Coronary artery (tissue), 2 donors: ENCODE results near the gene PDXP.
A peak's percentile ranks its signal among the peaks of the same experiment; 100 is the strongest.

Experiments
- DNase-seq: peaks from one replicate; pipeline ENCODE4 v3.0.0-alpha.2; 2017; ENCODE audit warnings: low spot score
- H3K27ac ChIP-seq, 2 donors: fragments of 200-600 bp; sonication (generic); one replicate each; pipeline ENCODE4 v1.5.1; 2016 to 2019
- H3K4me3 ChIP-seq: fragments of 200-600 bp; sonication (generic); 2 replicates; pipeline ENCODE4 v1.5.1; 2016; ENCODE audit warnings: mild to moderate bottlenecking, moderate library complexity
- CTCF ChIP-seq: fragments of 200-600 bp; sonication (generic); IDR thresholded peaks from one replicate; pipeline ENCODE4 v1.5.1; 2019; ENCODE audit warnings: antibody characterized with exemption

The PDXP gene

DNA sequence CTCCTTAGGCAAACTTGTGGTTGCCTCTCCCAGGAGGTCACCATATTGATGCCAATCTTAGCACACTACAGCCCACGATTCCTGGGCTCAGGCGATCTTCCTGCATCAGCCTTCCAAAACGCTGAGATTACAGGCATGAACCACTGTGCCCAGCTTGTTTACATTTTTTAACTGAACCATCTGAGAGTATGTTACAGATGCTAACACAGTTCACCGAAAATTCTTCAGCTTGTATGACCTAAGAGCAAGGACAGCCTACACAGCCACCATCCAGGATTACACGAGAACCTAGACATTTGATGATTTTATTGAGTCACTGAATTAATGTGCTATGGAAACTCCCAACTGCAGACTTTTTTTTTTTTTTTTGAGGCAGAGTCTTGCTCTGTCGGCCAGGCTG lies 11.1 kb downstream of the PDXP start:
- H3K4me3 ChIP-seq: no peak overlapping the region
- no peak for TF ChIP-seq CTCF

GRCh38 chr22:37672206-37672919 lies 13.8 kb downstream of the PDXP start:
- Histone ChIP-seq H3K27ac (peak overlapping the region in 1 of 2 donors; percentile 71), H3K4me3 (no peak overlapping the region)
- no peak for DNase-seq
- TF ChIP-seq CTCF: no peak

More for the DNA sequence above, 11.1 kb downstream of the PDXP start:
- H3K27ac ChIP-seq: no peak overlapping the region
- no peak for DNase-seq

GRCh38 chr22:37672920-37673455 lies 14.5 kb downstream of the PDXP start:
- Histone ChIP-seq H3K27ac (peak overlapping the region in 1 of 2 donors; percentile 71), H3K4me3 (no peak overlapping the region)
- TF ChIP-seq CTCF: no peak
- DNase-seq: no peak

DNA sequence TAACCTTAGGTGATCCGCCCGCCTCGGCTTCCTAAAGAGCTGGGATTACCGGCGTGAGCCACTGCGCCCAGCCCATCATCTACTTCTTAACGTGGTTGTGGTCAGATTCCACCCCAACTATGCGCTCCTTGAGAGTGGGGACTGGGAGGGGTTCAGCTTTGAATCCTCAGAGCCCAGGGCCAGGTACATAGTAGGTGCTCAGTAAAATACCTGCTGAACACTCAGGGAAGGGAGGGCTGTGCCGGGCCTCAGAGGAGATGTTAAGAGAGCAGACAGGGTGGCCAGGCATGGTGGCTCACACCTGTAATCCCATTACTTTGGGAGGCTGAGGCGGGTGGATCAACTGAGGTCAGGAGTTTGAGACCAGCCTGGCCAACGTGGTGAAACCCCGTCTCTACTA lies 15.7 kb downstream of the PDXP start:
- no peak for DNase-seq
- Histone ChIP-seq H3K27ac (peak overlapping the region; percentile 77 to 94), H3K4me3 (peak overlapping the region; percentile 87)
- TF ChIP-seq CTCF: no peak

DNA sequence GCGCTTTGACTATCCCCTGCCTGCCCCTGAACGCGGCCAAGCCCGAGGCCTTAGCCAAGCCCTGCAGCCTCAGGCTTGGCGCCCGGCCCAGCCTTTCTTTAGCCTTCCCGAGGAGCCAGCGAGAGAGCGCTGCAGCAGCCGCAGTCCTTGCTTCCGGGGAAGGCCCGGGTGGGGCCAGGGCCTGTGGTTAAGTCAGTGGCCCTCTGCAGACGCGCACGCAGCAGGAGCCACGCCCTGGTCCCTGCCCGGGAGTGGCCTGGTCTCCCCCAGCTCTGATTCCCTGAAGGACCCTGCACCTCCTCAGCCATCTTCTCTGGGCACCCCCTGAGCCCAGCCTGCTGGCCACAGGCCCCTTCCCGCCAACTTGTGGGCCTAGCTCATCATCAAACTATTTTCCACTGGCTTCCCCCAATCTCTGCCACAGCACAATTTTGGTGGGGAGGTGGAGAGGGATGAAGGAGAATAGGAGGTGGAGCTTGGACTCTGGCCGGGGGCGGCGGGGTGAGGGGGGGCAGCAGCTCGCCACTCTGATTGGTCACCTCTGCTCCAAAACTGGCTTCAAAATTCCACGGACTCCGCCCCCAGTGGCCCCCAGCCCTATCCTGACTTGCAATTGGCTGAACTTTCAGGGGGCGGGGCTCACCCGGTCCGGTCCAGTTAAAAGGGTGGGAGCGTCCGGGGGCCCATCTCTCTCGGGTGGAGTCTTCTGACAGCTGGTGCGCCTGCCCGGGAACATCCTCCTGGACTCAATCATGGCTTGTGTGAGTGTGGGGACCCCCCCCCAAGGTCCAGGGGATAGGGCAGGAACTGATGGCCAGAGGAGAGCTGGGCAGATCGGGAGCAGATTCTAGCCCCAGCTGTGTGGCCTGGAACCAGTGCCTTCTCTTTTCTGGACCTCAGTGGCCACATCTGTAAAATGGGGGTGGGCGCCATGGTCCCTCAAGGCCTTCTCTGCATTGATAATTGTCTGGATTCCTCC lies 16.7 kb downstream of the PDXP start, which contains the start of gene LGALS1:
Gene LGALS1, plus strand, starts transcription at position 686 of the 979 bp plus-strand sequence. Its CDS starts 67 bp downstream, at position 753.
- peak within 1 kb of the TSS; percentile 77 to 94 for H3K27ac ChIP-seq
- no peak for TF ChIP-seq CTCF
- H3K4me3 ChIP-seq: peak within 1 kb of the TSS; percentile 87
- peak; percentile 99 for DNase-seq

DNA sequence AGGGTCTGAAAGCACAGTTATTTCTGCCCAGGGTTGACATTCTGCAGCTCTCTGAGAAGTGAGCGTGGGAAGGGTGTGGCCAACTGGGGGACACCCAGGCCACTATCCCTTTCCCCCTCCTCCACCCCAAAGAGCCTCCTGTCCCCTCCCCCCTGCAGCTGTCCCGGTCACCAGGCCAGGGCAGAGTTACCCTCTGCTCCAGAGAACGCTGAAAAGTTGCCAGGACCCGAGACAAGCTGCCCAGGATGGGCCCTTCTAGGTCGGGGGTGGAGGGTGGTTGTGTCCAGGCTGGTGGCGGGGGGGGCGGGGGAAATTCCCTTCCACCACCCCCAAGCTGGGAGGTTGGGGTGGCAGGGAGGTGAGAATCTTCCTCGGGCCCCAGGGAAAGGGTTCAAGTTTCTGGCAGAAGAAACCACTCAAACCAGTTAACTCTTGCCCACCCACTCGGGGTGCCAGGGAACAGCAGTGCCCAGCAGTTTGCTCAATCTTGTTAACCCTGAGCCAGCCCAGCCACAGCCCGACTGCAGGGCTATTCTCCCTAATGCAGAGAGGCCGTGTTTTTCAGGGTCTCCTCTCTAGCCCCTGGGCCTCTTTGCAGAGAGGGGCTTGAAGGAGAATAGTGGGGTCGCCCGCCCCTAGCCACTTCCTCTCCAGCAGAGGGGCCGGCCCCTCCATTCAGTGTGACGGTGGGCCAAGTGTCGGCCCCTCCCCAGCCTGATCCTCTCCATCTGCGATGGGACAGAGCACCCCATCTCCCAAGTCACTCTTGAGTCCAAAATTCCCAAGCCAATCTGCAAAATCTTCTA lies 17.6 kb downstream of the PDXP start:
- no peak for TF ChIP-seq CTCF
- Histone ChIP-seq H3K27ac (peak overlapping the region; percentile 77 to 94), H3K4me3 (peak overlapping the region; percentile 87)
- DNase-seq: no peak
